HUES6 (cell line): ENCODE data around the gene TK1.
A peak's percentile ranks its signal among the peaks of the same experiment; 100 is the strongest.

ENCODE experiments used
- H3K27ac ChIP-seq: 2 replicates; pipeline ENCODE4 v1.7.0; 2013; ENCODE audit warnings: low read depth, mild to moderate bottlenecking, low read length, inconsistent platforms
- H3K27me3 ChIP-seq: 2 replicates; pipeline ENCODE4 v1.6.1; 2013; ENCODE audit warnings: low read length; ENCODE audit not compliant: control insufficient read depth, insufficient read depth
- H3K36me3 ChIP-seq: 2 replicates; pipeline ENCODE4 v1.6.1; 2013; ENCODE audit warnings: low read length; ENCODE audit not compliant: control insufficient read depth, insufficient read depth
- H3K4me1 ChIP-seq: 2 replicates; pipeline ENCODE4 v1.6.1; 2013; ENCODE audit warnings: low read length; ENCODE audit not compliant: control insufficient read depth, insufficient read depth
- H3K4me3 ChIP-seq: 2 replicates; pipeline ENCODE4 v1.5.1; 2013; ENCODE audit warnings: low read depth, low read length
- H3K9ac ChIP-seq: one replicate; pipeline ENCODE4 v1.6.1; 2013; ENCODE audit warnings: mild to moderate bottlenecking, low read length
- H3K9me3 ChIP-seq: 2 replicates; pipeline ENCODE4 v1.6.1; 2013; ENCODE audit warnings: low read depth, low read length; ENCODE audit not compliant: control insufficient read depth, insufficient read depth

TK1 gene

DNA sequence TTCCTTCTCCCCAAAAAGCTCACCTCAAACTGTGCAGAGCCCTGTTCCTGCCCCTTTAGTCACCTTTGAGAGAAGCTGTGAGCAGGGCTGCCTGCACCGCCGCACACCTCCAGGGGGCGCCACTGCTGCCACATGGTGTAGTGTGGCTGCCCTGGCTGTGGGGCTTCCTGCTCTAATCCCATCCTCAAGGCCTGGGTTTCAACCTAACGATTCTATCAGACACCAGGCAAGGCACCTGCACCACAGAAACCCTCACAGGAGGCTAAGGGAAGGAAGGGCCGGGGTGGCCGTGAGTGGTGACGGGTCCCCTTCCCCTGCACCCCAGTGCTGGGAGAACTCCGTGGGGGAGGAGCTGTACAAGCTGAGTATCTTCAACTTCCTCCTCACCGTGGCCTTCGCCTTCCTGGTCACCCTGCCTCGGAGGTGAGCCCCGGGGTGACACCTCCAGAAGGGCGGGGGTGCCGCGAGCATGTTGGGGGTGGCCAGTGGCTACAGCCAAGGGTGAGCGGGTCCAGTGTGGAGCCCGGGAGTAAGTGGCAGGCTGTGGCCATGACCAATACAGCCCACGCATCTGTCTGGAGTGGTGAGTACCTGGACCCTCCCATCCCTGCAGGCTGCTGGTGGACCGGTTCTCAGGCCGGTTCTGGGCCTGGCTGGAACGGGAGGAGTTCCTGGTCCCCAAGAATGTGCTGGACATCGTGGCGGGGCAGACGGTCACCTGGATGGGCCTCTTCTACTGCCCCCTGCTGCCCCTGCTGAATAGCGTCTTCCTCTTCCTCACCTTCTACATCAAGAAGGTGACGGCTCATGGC lies 49.3 kb downstream of the TK1 start:
- H3K9ac ChIP-seq, result no peak overlapping the region
- H3K9me3 ChIP-seq, result no peaks in the 10 kb centered on the region
- peaks cover 33% of the 10 kb centered on the region for H3K4me1 ChIP-seq
- H3K36me3 ChIP-seq, result no peaks in the 10 kb centered on the region
- peaks cover 15% of the 10 kb centered on the region for H3K27me3 ChIP-seq
- no peak overlapping the region for H3K27ac ChIP-seq
- no peak overlapping the region for H3K4me3 ChIP-seq

DNA sequence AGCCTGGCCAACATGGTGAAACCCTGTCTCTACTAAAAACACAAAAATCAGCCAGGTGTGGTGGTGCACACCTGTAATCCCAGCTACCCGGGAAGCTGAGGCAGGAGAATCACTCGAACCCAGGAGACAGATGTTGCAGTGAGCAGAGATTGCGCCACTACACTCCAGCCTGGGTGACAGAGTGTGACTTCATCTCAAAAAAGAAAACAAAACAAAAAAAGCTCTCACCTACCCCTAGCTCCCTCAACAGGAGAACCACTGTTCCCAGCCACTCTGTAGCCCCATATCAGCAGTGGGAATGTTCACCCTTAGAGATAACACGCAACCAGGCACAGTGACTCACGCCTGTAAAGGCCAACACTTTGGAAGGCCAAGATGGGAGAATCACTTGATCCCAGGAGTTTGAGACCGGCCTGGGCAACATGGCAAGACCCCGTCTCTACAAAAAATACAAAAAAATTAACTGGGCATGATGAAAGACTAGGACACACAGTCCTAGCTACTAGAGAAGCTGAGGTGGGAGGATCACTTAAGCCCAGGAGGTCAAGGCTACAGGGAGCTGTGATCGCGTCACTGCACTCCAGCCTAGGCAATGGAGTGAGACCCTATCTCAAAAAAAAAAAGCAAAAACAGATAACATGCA lies 50.9 kb downstream of the TK1 start:
- peaks cover 37% of the 10 kb centered on the region for H3K4me1 ChIP-seq
- no peak overlapping the region for H3K4me3 ChIP-seq
- H3K36me3 ChIP-seq, result no peaks in the 10 kb centered on the region
- no peak overlapping the region for H3K27ac ChIP-seq
- no peak overlapping the region for H3K9ac ChIP-seq
- H3K9me3 ChIP-seq, result no peaks in the 10 kb centered on the region
- H3K27me3 ChIP-seq, result peaks cover 25% of the 10 kb centered on the region

DNA sequence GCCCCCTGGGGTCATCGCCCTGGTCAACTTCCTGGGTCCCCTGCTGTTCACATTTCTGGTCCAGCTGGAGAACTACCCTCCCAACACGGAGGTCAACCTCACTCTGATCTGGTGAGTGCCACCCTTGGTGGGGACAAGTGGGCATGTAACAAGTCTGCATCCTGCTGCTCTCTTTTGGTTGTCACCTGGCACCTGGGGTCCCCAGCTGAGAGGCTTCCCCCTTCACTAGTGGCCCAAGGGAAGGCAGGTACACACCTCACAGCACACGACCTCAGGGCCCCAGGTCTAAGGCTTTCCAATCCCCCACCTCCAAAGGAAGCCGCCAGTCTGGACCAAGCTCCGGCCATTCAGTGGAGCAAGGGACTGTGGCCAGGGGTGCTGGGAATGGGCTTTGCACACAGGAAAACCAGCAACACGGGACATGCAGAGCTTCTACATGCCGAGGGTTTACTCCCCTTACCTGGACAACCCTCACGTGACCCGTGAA lies 51.9 kb downstream of the TK1 start:
- Histone ChIP-seq H3K27ac (no peak overlapping the region), H3K9me3 (no peaks in the 10 kb centered on the region), H3K4me1 (peaks cover 41% of the 10 kb centered on the region), H3K36me3 (no peaks in the 10 kb centered on the region), H3K9ac (no peak overlapping the region), H3K4me3 (no peak overlapping the region), H3K27me3 (peaks cover 27% of the 10 kb centered on the region)

DNA sequence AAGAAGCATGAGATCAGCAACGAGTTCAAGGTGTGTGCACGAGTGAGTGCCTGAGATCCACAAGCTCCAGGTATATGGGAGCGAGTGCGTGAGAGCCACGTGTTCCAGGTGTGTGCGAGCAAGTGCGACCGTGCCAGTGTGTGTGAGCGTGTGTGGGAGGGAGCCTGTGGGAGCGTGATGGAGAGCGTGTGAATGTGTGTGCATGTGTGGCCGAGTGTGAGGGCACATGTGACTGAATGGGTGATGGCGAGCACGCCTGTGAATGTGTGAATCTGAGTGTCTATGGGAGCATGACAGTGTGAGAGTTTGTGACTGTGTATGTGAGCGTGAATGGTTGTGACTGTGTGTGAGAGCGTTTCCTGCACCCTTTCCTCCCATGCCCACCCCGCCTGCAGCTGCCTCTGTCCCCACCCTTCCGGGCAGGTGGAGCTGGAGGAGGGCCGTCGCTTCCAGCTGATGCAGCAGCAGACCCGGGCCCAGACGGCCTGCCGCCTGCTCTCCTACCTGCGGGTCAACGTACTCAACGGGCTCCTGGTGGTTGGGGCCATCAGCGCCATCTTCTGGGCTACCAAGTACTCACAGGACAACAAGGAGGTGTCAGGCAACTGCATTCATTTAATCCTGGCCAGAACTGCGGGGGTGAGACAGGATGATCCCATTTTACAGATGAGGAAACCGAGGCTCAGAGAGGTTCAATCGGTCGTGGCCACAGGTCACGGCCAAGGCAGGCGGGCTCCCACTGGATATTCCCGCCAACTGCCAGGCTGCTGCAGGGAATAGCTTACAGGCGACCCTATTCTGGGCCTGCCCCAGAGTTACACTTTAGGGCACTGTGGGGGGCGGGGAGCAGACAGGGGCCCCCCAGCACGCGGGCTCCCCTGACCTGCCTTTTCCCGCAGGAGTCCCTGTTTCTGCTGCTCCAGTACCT lies 52.6 kb downstream of the TK1 start:
- H3K9me3 ChIP-seq, result no peaks in the 10 kb centered on the region
- H3K36me3 ChIP-seq, result no peaks in the 10 kb centered on the region
- peaks cover 27% of the 10 kb centered on the region for H3K27me3 ChIP-seq
- no peak overlapping the region for H3K27ac ChIP-seq
- peaks cover 46% of the 10 kb centered on the region for H3K4me1 ChIP-seq
- no peak overlapping the region for H3K9ac ChIP-seq
- H3K4me3 ChIP-seq, result no peak overlapping the region

DNA sequence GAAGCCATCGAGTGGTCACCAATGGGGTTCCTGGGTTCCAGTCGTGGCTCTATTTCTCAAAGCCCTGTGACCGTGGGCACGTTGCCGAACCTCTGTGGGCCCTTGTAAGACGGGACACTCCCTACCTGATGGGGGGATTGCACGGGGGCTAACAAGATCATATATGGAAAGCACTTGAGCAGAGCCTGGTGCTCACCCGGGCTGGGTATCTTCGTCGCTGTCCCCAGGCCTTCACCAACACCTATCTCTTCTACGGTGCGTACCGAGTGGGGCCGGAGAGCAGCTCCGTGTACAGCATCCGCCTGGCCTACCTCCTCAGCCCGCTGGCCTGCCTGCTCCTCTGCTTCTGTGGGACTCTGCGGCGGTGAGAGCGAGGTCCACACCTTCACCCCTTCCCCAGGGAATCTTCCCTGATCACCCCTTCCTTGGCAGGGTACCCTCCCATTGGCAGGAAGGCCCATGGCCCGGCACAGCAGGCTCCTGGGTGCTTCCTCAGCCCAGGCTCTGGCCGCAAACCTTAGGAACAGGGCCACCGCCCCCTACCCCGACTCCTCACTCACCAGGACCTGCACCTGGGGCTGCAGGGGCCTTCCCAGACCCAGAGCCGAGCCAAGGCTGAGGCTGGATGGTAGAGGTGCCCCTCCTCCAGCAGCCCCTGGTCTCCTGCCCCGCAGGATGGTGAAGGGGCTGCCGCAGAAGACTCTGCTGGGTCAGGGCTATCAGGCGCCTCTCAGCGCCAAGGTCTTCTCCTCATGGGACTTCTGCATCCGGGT lies 53.5 kb downstream of the TK1 start:
- H3K36me3 ChIP-seq, result no peaks in the 10 kb centered on the region
- H3K4me1 ChIP-seq, result peaks cover 43% of the 10 kb centered on the region
- peaks cover 27% of the 10 kb centered on the region for H3K27me3 ChIP-seq
- no peak overlapping the region for H3K9ac ChIP-seq
- no peak overlapping the region for H3K4me3 ChIP-seq
- no peaks in the 10 kb centered on the region for H3K9me3 ChIP-seq
- no peak overlapping the region for H3K27ac ChIP-seq

DNA sequence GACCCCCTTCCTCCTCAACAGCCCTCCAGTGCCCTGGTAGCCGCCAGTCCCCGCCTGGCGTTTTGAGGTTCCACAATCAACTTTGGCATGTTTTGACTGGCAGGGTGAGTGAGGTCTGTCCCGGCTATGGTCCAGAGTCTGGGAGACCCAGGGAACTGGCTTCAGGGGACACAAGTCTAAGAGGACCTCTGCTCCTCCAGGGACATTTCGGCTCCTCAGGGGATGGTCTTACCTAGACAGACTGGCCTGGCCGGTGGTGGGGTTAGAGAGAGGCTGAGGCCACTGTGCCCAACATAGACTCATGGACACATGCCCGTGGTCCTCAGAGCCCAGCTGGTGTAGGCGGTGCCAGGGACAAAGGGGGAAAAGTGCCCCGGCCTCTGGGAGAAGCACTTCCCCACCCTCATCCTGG lies 54.1 kb downstream of the TK1 start:
- H3K27ac ChIP-seq, result no peak overlapping the region
- peaks cover 42% of the 10 kb centered on the region for H3K4me1 ChIP-seq
- no peak overlapping the region for H3K9ac ChIP-seq
- H3K9me3 ChIP-seq, result no peaks in the 10 kb centered on the region
- no peaks in the 10 kb centered on the region for H3K36me3 ChIP-seq
- H3K27me3 ChIP-seq, result peaks cover 27% of the 10 kb centered on the region
- no peak overlapping the region for H3K4me3 ChIP-seq

DNA sequence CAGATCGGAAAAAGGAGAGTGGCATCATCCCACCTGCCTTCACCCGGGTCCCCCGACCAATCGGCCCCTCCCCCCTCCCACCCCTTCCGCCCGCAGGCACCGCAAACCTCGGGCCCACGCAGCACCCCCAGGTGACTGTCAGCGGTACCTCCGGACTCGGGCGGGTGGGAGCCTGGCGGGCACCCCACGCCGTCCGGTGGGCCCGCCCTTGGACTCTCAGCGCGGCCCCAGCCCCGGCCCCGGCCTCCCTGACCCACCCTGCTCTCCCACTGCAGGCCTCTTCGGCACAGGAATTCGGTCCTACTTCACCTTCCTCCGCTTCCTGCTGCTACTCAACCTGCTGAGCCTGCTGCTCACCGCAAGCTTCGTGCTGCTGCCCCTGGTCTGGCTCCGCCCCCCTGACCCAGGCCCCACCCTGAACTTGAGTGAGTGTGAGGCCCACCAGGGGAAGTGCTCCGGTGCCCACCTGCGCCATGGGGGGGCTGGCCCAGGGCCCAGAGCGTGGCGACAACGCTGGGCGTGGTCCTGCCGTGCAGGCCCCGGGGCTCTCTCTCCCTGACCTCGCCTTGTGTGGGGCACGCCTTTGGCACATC lies 54.7 kb downstream of the TK1 start:
- H3K27ac ChIP-seq, result no peak overlapping the region
- no peaks in the 10 kb centered on the region for H3K36me3 ChIP-seq
- peaks cover 27% of the 10 kb centered on the region for H3K27me3 ChIP-seq
- peaks cover 40% of the 10 kb centered on the region for H3K4me1 ChIP-seq
- peak overlapping the region; percentile 43 for H3K4me3 ChIP-seq
- no peaks in the 10 kb centered on the region for H3K9me3 ChIP-seq
- H3K9ac ChIP-seq, result no peak overlapping the region

DNA sequence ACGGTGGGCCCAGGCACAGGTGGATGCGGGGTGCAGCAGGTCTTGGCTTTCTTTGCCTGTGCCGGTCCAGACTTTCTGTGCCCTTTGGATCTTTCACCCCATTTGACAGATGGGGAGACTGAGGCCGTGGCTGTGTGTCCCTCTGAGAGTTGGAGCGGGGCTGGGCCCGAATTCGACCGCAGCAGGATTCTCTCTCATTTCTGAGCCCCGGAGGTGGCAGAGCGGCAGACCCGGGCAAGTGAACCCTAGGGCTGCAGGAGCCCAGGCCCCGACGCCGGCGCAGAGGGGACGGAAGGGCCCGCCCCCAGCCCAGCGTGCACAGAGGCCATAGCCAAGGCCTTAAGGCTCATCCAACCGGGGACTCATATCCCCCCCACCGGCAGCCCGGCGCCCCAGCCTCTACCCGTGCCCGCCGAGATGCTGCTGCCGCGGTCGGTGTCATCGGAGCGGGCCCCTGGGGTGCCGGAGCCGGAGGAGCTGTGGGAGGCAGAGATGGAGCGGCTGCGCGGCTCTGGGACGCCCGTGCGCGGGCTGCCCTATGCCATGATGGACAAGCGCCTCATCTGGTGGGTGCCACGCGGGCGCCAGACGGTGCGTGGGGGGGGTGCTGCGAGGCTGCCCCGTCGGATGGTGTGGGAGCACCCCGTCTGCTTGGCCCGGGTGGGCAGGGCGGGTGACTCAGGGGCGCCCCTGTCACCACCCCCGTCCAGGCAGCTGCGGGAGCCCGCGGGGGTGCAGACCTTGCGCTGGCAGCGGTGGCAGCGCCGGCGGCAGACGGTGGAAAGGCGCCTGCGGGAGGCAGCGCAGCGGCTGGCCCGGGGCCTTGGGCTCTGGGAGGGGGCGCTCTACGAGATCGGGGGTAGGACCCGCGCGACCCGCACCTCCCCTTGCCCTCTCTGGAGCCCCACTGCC lies 55.4 kb downstream of the TK1 start:
- H3K9me3 ChIP-seq, result no peaks in the 10 kb centered on the region
- peaks cover 48% of the 10 kb centered on the region for H3K4me1 ChIP-seq
- H3K9ac ChIP-seq, result no peak overlapping the region
- no peaks in the 10 kb centered on the region; the same call in 1 of the 2 replicates for H3K36me3 ChIP-seq
- H3K4me3 ChIP-seq, result peak overlapping the region; percentile 43
- H3K27me3 ChIP-seq, result peaks cover 27% of the 10 kb centered on the region
- H3K27ac ChIP-seq, result no peak overlapping the region

DNA sequence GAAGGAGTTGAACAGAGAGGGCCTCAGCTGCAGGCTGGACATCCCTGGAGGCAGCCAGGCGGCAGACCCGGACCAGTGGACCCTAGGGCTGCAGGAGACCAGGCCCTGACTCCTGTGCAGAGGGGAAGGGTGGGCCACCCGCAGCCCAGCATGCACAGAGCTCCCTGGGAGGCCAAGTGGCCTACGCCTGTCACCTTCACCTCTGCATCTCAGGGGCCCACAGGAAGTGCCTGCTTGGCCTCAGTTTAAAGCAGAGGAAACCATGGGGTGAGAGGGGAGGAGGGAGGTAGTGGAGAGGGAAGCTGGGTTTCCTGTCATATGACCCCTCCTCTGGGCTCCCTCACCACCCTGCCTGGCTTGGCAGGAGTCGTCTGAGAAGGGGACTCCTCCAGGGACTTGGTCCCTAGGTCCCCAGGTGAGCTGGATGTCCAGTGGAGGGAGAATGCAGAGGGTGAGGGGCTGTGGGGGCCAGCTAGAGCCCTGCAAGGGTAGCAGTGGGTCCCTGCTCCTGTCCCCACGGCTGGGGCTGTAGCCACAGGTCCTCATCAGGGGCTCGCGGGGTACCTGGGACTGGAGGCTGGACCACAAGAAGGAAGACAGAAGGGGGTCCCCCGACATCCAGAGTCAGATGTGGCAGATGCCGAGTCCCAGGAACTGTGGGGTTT lies 56.3 kb downstream of the TK1 start, which contains the start of gene TMC8:
TSS of gene TMC8 (plus strand) at position 335 of the 665 bp plus-strand sequence. CDS start 818 bp downstream, outside the sequence.
- H3K9ac ChIP-seq, result no peak within 1 kb of the TSS
- H3K4me3 ChIP-seq, result peak within 1 kb of the TSS; percentile 43
- peaks cover 27% of the 10 kb centered on the region for H3K27me3 ChIP-seq
- peaks cover 54% of the 10 kb centered on the region for H3K4me1 ChIP-seq
- H3K27ac ChIP-seq, result no peak within 1 kb of the TSS
- peaks cover 8% of the 10 kb centered on the region for H3K36me3 ChIP-seq
- no peaks in the 10 kb centered on the region for H3K9me3 ChIP-seq
